Measurements from ENCODE around the gene NOVA2. TPM values are rescaled to one million over a fixed set of nuclear protein-coding genes. Genes with fewer than 3 reads are reported as not detected.

NOVA2 gene
- total RNA-seq, 1 experiment from 2014 or later, result 2.5 TPM

DNA sequence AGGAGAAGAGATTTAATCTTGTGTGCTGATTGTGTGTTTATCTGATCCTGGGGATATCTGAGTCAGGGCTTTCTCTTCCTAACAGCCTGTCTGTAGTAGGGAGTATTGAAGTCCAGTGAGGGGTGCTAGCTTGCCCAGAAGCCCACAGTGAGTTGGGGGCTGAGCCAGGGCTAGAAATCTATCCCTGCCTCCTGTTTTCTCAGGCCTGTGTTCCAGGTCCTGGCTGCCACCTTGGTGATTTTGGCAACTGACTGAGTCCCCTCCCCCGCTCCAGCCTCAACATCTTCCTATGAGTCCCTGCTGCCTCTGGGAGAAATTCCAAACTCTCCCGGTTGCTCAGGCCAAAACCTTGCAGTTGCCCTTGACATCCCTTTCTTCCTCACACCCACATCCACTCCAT lies 7.7 kb upstream of the NOVA2 start:
- no peaks in the 10 kb centered on the region for H3K9me3 ChIP-seq (ENCODE audit: control insufficient read depth in 1 of 2, insufficient read depth in 1 of 2, low read depth in 1 of 2, low read length in 2 of 2)
- no peaks in the 10 kb centered on the region for H3K4me1 ChIP-seq (ENCODE audit: control insufficient read depth in 1 of 2, insufficient read depth in 2 of 2, low read length in 2 of 2)
- TF ChIP-seq ELF1 (IDR thresholded peaks at IDR 0.05; ENCODE audit: borderline replicate concordance, low read depth) (no peak), FOSL1 (IDR thresholded peaks at IDR 0.05; ENCODE audit: low read depth) (no peak), ZFX (IDR thresholded peaks at IDR 0.05) (no peak), SRF (IDR thresholded peaks at IDR 0.05; ENCODE audit: low read depth) (no peak), CBX3 (IDR thresholded peaks at IDR 0.05; ENCODE audit: low read depth) (no peak), CEBPB (IDR thresholded peaks at IDR 0.05; ENCODE audit: low read depth) (no peak), EZH2 (IDR thresholded peaks at IDR 0.05) (no peak), ATF3 (IDR thresholded peaks at IDR 0.05) (no peak), JUND (IDR thresholded peaks at IDR 0.05) (no peak), TCF7L2 (IDR thresholded peaks at IDR 0.05; ENCODE audit: borderline replicate concordance, extremely low read depth, insufficient read depth, insufficient read length) (no peak), POLR2A (IDR thresholded peaks at IDR 0.05; ENCODE audit: borderline replicate concordance, extremely low read depth, insufficient read depth, insufficient read length) (no peak), EZH2phosphoT487 (IDR thresholded peaks at IDR 0.05; ENCODE audit: borderline replicate concordance) (no peak)
- TF ChIP-seq, protein P1, sequence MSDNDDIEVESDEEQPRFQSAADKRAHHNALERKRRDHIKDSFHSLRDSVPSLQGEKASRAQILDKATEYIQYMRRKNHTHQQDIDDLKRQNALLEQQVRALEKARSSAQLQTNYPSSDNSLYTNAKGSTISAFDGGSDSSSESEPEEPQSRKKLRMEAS (IDR thresholded peaks at IDR 0.05), result no peak
- H3K36me3 ChIP-seq (ENCODE audit: control insufficient read depth in 1 of 2, insufficient read depth in 2 of 2, low read length in 2 of 2), result no peaks in the 10 kb centered on the region
- no peaks in the 10 kb centered on the region for H3K79me2 ChIP-seq (ENCODE audit: insufficient read depth, low read length)
- POLR2A ChIA-PET, result no interaction called here
- no peaks in the 10 kb centered on the region for H3K27me3 ChIP-seq (ENCODE audit: insufficient read depth, low read length)
- H2AFZ ChIP-seq (ENCODE audit: low read depth, low read length, poor library complexity, severe bottlenecking), result no peak overlapping the region
- intact Hi-C loops (cut with micrococcal nuclease), result no loop called here
- DNase-seq (ENCODE audit: low read depth, low spot score) (no peak), ATAC-seq (no peak)
- RAD21 ChIA-PET (ENCODE audit: low non-redundant PET in 1 of 2, low total read pairs in 2 of 2, uncharacterized antibody in 2 of 2, unreplicated experiment in 2 of 2), result no interaction called here
- H3K9me2 ChIP-seq (ENCODE audit: insufficient read depth), result no peaks in the 10 kb centered on the region
- no TSS peak for BruUV-seq (replicated peaks)
- H3K4me3 ChIP-seq (replicated peaks in 1 of 2; ENCODE audit: low read depth in 1 of 2, low read length in 2 of 2), result no peak overlapping the region
- H3K27ac ChIP-seq (ENCODE audit: low read depth, low read length), result no peak overlapping the region
- H4K20me1 ChIP-seq (ENCODE audit: insufficient read depth), result no peaks in the 10 kb centered on the region
- no peak overlapping the region for H3K4me2 ChIP-seq (ENCODE audit: low read length)
- CTCF ChIA-PET, result no interaction called here
- H3K9ac ChIP-seq (ENCODE audit: low read length), result no peak overlapping the region

GRCh38 chr19:45978156-45978555 lies 4.5 kb upstream of the NOVA2 start:
- DNase-seq (ENCODE audit: low read depth, low spot score) (no peak), ATAC-seq (no peak)
- no peaks in the 10 kb centered on the region for H3K36me3 ChIP-seq (ENCODE audit: control insufficient read depth in 1 of 2, insufficient read depth in 2 of 2, low read length in 2 of 2)
- CTCF ChIA-PET, result no interaction called here
- peaks cover 0 to 8% of the 10 kb centered on the region in 2 experiments; a peak in 1 of 4 replicates for H3K4me1 ChIP-seq (ENCODE audit: control insufficient read depth in 1 of 2, insufficient read depth in 2 of 2, low read length in 2 of 2)
- RAD21 ChIA-PET (ENCODE audit: low non-redundant PET in 1 of 2, low total read pairs in 2 of 2, uncharacterized antibody in 2 of 2, unreplicated experiment in 2 of 2), result no interaction called here
- H3K9ac ChIP-seq (ENCODE audit: low read length), result no peak overlapping the region
- H3K4me3 ChIP-seq (replicated peaks in 1 of 2; ENCODE audit: low read depth in 1 of 2, low read length in 2 of 2), result no peak overlapping the region
- BruUV-seq (replicated peaks), result no TSS peak
- POLR2A ChIA-PET, result no interaction called here
- no peaks in the 10 kb centered on the region for H3K9me3 ChIP-seq (ENCODE audit: control insufficient read depth in 1 of 2, insufficient read depth in 1 of 2, low read depth in 1 of 2, low read length in 2 of 2)
- no peaks in the 10 kb centered on the region for H4K20me1 ChIP-seq (ENCODE audit: insufficient read depth)
- H2AFZ ChIP-seq (ENCODE audit: low read depth, low read length, poor library complexity, severe bottlenecking), result no peak overlapping the region
- no peaks in the 10 kb centered on the region for H3K79me2 ChIP-seq (ENCODE audit: insufficient read depth, low read length)
- no peak overlapping the region for H3K4me2 ChIP-seq (ENCODE audit: low read length)
- H3K27me3 ChIP-seq (ENCODE audit: insufficient read depth, low read length), result no peaks in the 10 kb centered on the region
- intact Hi-C loops (cut with micrococcal nuclease), result no loop called here
- no peaks in the 10 kb centered on the region for H3K9me2 ChIP-seq (ENCODE audit: insufficient read depth)
- H3K27ac ChIP-seq (ENCODE audit: low read depth, low read length), result no peak overlapping the region
- TF ChIP-seq EGR1 (IDR thresholded peaks at IDR 0.05; ENCODE audit: low read depth), result no peak
- no peak for TF ChIP-seq FOSL1 (IDR thresholded peaks at IDR 0.05; ENCODE audit: low read depth)
- TF ChIP-seq ZNF274 (IDR thresholded peaks at IDR 0.05; ENCODE audit: low read depth, low read length), result no peak
- TF ChIP-seq CEBPB (IDR thresholded peaks at IDR 0.05; ENCODE audit: low read depth), result no peak
- no peak for TF ChIP-seq ATF3 (IDR thresholded peaks at IDR 0.05)
- TF ChIP-seq EZH2phosphoT487 (IDR thresholded peaks at IDR 0.05; ENCODE audit: borderline replicate concordance), result no peak
- TF ChIP-seq POLR2A (IDR thresholded peaks at IDR 0.05; ENCODE audit: borderline replicate concordance, extremely low read depth, insufficient read depth, insufficient read length), result no peak
- no peak for TF ChIP-seq EZH2 (IDR thresholded peaks at IDR 0.05)
- TF ChIP-seq ZFX (IDR thresholded peaks at IDR 0.05), result no peak
- no peak for TF ChIP-seq YY1 (IDR thresholded peaks at IDR 0.05; ENCODE audit: extremely low read depth, insufficient replicate concordance, low read depth, low read length)
- TF ChIP-seq TCF7L2 (IDR thresholded peaks at IDR 0.05; ENCODE audit: borderline replicate concordance, extremely low read depth, insufficient read depth, insufficient read length), result no peak
- TF ChIP-seq, protein P2, sequence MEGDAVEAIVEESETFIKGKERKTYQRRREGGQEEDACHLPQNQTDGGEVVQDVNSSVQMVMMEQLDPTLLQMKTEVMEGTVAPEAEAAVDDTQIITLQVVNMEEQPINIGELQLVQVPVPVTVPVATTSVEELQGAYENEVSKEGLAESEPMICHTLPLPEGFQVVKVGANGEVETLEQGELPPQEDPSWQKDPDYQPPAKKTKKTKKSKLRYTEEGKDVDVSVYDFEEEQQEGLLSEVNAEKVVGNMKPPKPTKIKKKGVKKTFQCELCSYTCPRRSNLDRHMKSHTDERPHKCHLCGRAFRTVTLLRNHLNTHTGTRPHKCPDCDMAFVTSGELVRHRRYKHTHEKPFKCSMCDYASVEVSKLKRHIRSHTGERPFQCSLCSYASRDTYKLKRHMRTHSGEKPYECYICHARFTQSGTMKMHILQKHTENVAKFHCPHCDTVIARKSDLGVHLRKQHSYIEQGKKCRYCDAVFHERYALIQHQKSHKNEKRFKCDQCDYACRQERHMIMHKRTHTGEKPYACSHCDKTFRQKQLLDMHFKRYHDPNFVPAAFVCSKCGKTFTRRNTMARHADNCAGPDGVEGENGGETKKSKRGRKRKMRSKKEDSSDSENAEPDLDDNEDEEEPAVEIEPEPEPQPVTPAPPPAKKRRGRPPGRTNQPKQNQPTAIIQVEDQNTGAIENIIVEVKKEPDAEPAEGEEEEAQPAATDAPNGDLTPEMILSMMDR (IDR thresholded peaks at IDR 0.05 in 2 of 3, conservative IDR thresholded peaks at IDR 0.05 in 1 of 3; ENCODE audit: borderline replicate concordance in 1 of 3, insufficient read depth in 1 of 3, low read depth in 2 of 3, low read length in 2 of 3), result no peak
- TF ChIP-seq RAD21 (IDR thresholded peaks at IDR 0.05; ENCODE audit: low read depth), result no peak
- TF ChIP-seq SRF (IDR thresholded peaks at IDR 0.05; ENCODE audit: low read depth), result no peak
- TF ChIP-seq SIN3A (IDR thresholded peaks at IDR 0.05; ENCODE audit: low read depth), result no peak
